H9 (cell line): Measurements from ENCODE around the gene COMMD4. TPM values are rescaled to one million over a fixed set of nuclear protein-coding genes. Genes with fewer than 3 reads are reported as not detected.
"Not testable (repeated sequence)": the region's sequence is repeated elsewhere in the genome, so short reads cannot be mapped to it uniquely, and the experiment has no call there.

Experiments
- DNase-seq: peaks from one replicate; pipeline ENCODE4 v3.0.0-alpha.2; 2017
- H2AFZ ChIP-seq: one replicate; pipeline ENCODE4 v1.6.1; 2013; ENCODE audit warnings: mild to moderate bottlenecking, low read length, control low read depth, moderate library complexity
- H2AK5ac ChIP-seq: 2 replicates; pipeline ENCODE4 v1.6.1; 2013; ENCODE audit warnings: low read length, control low read depth, mixed read lengths; ENCODE audit not compliant: insufficient read length
- H2BK120ac ChIP-seq: one replicate; pipeline ENCODE4 v1.6.1; 2013; ENCODE audit warnings: low read depth, mild to moderate bottlenecking, low read length, control low read depth, inconsistent platforms; ENCODE audit not compliant: poor library complexity, severe bottlenecking
- H2BK12ac ChIP-seq: 2 replicates; pipeline ENCODE4 v1.6.1; 2013; ENCODE audit warnings: low read length, control low read depth, mixed read lengths, low read depth; ENCODE audit not compliant: insufficient read length
- H2BK15ac ChIP-seq: 2 replicates; pipeline ENCODE4 v1.6.1; 2013; ENCODE audit warnings: low read depth, low read length, control low read depth
- H2BK20ac ChIP-seq: one replicate; pipeline ENCODE4 v1.6.1; 2013; ENCODE audit warnings: low read depth, mild to moderate bottlenecking, low read length, control low read depth, inconsistent platforms; ENCODE audit not compliant: poor library complexity, severe bottlenecking
- H2BK5ac ChIP-seq: 2 replicates; pipeline ENCODE4 v1.6.1; 2013; ENCODE audit warnings: low read length, control low read depth, mixed read lengths; ENCODE audit not compliant: insufficient read length
- H3K14ac ChIP-seq: 2 replicates; pipeline ENCODE4 v1.6.1; 2013; ENCODE audit warnings: low read length, control low read depth; ENCODE audit not compliant: insufficient read depth
- H3K18ac ChIP-seq: 2 replicates; pipeline ENCODE4 v1.6.1; 2013; ENCODE audit warnings: low read depth, mild to moderate bottlenecking, mixed read lengths, low read length, control low read depth; ENCODE audit not compliant: insufficient read length
- H3K23ac ChIP-seq: 2 replicates; pipeline ENCODE4 v1.6.1; 2013; ENCODE audit warnings: low read length, control low read depth, mixed read lengths, low read depth; ENCODE audit not compliant: insufficient read length
- H3K23me2 ChIP-seq: 2 replicates; pipeline ENCODE4 v1.6.1; 2013; ENCODE audit warnings: low read depth, mild to moderate bottlenecking, mixed read lengths, low read length, control low read depth; ENCODE audit not compliant: insufficient read length, poor library complexity, severe bottlenecking
- H3K27ac ChIP-seq: 2 replicates; pipeline ENCODE4 v1.5.1; 2013; ENCODE audit warnings: low read length, control low read depth, mixed read lengths, low read depth; ENCODE audit not compliant: insufficient read length
- H3K27me3 ChIP-seq: 2 replicates; pipeline ENCODE4 v1.6.1; 2013; ENCODE audit warnings: low read length, control low read depth, inconsistent platforms; ENCODE audit not compliant: insufficient read depth
- H3K4ac ChIP-seq: 2 replicates; pipeline ENCODE4 v1.6.1; 2013; ENCODE audit warnings: low read depth, mild to moderate bottlenecking, control low read depth, inconsistent platforms, low read length, moderate library complexity
- H3K4me1 ChIP-seq: 2 replicates; pipeline ENCODE4 v1.6.1; 2013; ENCODE audit warnings: low read length, control low read depth, inconsistent platforms; ENCODE audit not compliant: insufficient read depth
- H3K4me2 ChIP-seq: 2 replicates; pipeline ENCODE4 v1.6.1; 2013; ENCODE audit warnings: low read length, control low read depth, mixed read lengths; ENCODE audit not compliant: insufficient read length, insufficient read depth
- H3K56ac ChIP-seq: 2 replicates; pipeline ENCODE4 v1.6.1; 2013; ENCODE audit warnings: low read depth, mild to moderate bottlenecking, mixed read lengths, low read length, control low read depth; ENCODE audit not compliant: insufficient read length
- H3K79me1 ChIP-seq: 2 replicates; pipeline ENCODE4 v1.6.1; 2013; ENCODE audit warnings: low read depth, mild to moderate bottlenecking, moderate library complexity, low read length, control low read depth, inconsistent platforms; ENCODE audit not compliant: insufficient read depth, poor library complexity, severe bottlenecking
- H3K79me2 ChIP-seq: 2 replicates; pipeline ENCODE4 v1.6.1; 2013; ENCODE audit warnings: low read length, control low read depth, inconsistent platforms; ENCODE audit not compliant: insufficient read depth
- H3K9ac ChIP-seq: 2 replicates; pipeline ENCODE4 v1.6.1; 2013; ENCODE audit warnings: low read length, control low read depth, mixed read lengths; ENCODE audit not compliant: insufficient read length; ENCODE audit errors: extremely low read depth
- H3K9me3 ChIP-seq: one replicate; pipeline ENCODE4 v1.6.1; 2013; ENCODE audit warnings: low read depth, low read length, inconsistent platforms; ENCODE audit not compliant: control insufficient read depth
- H3T11ph ChIP-seq: one replicate; pipeline ENCODE4 v1.6.1; 2013; ENCODE audit warnings: mild to moderate bottlenecking, low read length, control low read depth, inconsistent platforms
- H4K20me1 ChIP-seq: one replicate; pipeline ENCODE4 v1.6.1; 2013; ENCODE audit not compliant: control insufficient read depth, insufficient read length, insufficient read depth
- H4K5ac ChIP-seq: 2 replicates; pipeline ENCODE4 v1.6.1; 2013; ENCODE audit warnings: low read depth, mild to moderate bottlenecking, mixed read lengths, low read length, control low read depth; ENCODE audit not compliant: insufficient read length
- H4K8ac ChIP-seq: replicated peaks from 2 replicates; pipeline ENCODE4 v1.6.1; 2013; ENCODE audit warnings: low read length, control low read depth, mixed read lengths, low read depth; ENCODE audit not compliant: insufficient read length
- H4K91ac ChIP-seq: 2 replicates; pipeline ENCODE4 v1.6.1; 2013; ENCODE audit warnings: low read depth, mild to moderate bottlenecking, moderate library complexity, mixed read lengths, low read length, control low read depth; ENCODE audit not compliant: insufficient read length
- H3K27ac Mint-ChIP-seq, 3 experiments: 2 replicates in 2 of 3; 3 replicates in 1 of 3; pipeline ENCODE4 v1.8.0; 2020 to 2021; ENCODE audit warnings: mixed read lengths in 3 of 3, mild to moderate bottlenecking in 1 of 3, moderate library complexity in 1 of 3
- H3K27me3 Mint-ChIP-seq: 2 replicates; pipeline ENCODE4 v1.8.0; 2021; ENCODE audit warnings: low read depth, mild to moderate bottlenecking, moderate library complexity, mixed read lengths
- H3K36me3 Mint-ChIP-seq, 3 experiments: 2 replicates in 2 of 3; 3 replicates in 1 of 3; pipeline ENCODE4 v1.8.0; 2020 to 2021; ENCODE audit warnings: low read depth in 3 of 3, mixed read lengths in 3 of 3; ENCODE audit not compliant: insufficient read depth in 1 of 3
- H3K4me1 Mint-ChIP-seq, 2 experiments: 2 replicates each; pipeline ENCODE4 v1.8.0; 2020; ENCODE audit warnings: mixed read lengths in 2 of 2
- H3K4me3 Mint-ChIP-seq, 2 experiments: 2 replicates in 1 of 2; 3 replicates in 1 of 2; pipeline ENCODE4 v1.8.0; 2020 to 2021; ENCODE audit warnings: mild to moderate bottlenecking in 2 of 2, mixed read lengths in 2 of 2, moderate library complexity in 1 of 2
- H3K9me3 Mint-ChIP-seq, 2 experiments: 2 replicates in 1 of 2; 3 replicates in 1 of 2; pipeline ENCODE4 v1.8.0; 2020; ENCODE audit warnings: mild to moderate bottlenecking in 2 of 2, mixed read lengths in 2 of 2, moderate library complexity in 1 of 2
- CTCF ChIP-seq: fragments of 200-600 bp; sonication (generic); conservative IDR thresholded peaks from 3 replicates; pipeline ENCODE4 v1.8.0; 2021; ENCODE audit warnings: antibody characterized with exemption, mild to moderate bottlenecking
- WGBS: extraction: QIAGEN DNeasy Blood & Tissue Kit; methylation state at CpG from one replicate; pipeline ENCODE4 v1.1.7; 2013; ENCODE audit warnings: missing lambda C conversion rate, low lambda C conversion rate, mixed read lengths; ENCODE audit not compliant: insufficient read length; ENCODE audit errors: extremely low coverage; 5-methylcytosine and 5-hydroxymethylcytosine counted together
- total RNA-seq: library from RNA; stranded (reverse); gene quantifications from 2 replicates; pipeline ENCODE4 v1.2.1, GENCODE V29; 2021

COMMD4 gene
- total RNA-seq, 1 experiment from 2014 or later, result 146 TPM

- DNase-seq, result no peak
- Histone ChIP-seq H2AFZ (no peak overlapping the region), H3K79me2 (no peaks in the 10 kb centered on the region), H4K91ac (no peak overlapping the region), H3K27me3 (no peaks in the 10 kb centered on the region), H4K20me1 (no peaks in the 10 kb centered on the region), H3K9ac (no peak overlapping the region), H2BK15ac (no peak overlapping the region), H3K4me1 (no peaks in the 10 kb centered on the region), H3K14ac (no peak overlapping the region), H3K56ac (no peak overlapping the region), H3K4me2 (no peak overlapping the region), H3K18ac (no peak overlapping the region), H3K23me2 (no peaks in the 10 kb centered on the region), H3K79me1 (no peaks in the 10 kb centered on the region), H2BK120ac (no peak overlapping the region), H4K5ac (no peak overlapping the region), H3K23ac (no peak overlapping the region), H4K8ac (no peak overlapping the region), H2AK5ac (no peak overlapping the region), H2BK12ac (no peak overlapping the region), H3T11ph (no peak overlapping the region), H2BK20ac (no peak overlapping the region), H3K27ac (no peak overlapping the region), H3K9me3 (no peaks in the 10 kb centered on the region), H2BK5ac (no peak overlapping the region), H3K4ac (no peak overlapping the region)
- peaks cover 17% of the 10 kb centered on the region for H3K27me3 Mint-ChIP-seq
- no peaks in the 10 kb centered on the region for H3K36me3 Mint-ChIP-seq
- WGBS, result no CpG with 5 or more reads among the region's 5 CpGs
- H3K9me3 Mint-ChIP-seq, result no peaks in the 10 kb centered on the region
- H3K27ac Mint-ChIP-seq, result no peak overlapping the region
- TF ChIP-seq CTCF, result no peak
- no peak overlapping the region for H3K4me3 Mint-ChIP-seq
- H3K4me1 Mint-ChIP-seq, result no peaks in the 10 kb centered on the region
Observed at GRCh38 chr15:75314552-75315290, 21.1 kb upstream of the COMMD4 start.

- not testable (repeated sequence) for H2AK5ac ChIP-seq, H4K8ac ChIP-seq, H3K14ac ChIP-seq, H4K5ac ChIP-seq, H3K79me2 ChIP-seq, H4K91ac ChIP-seq, H3K79me1 ChIP-seq, H2AFZ ChIP-seq, H3T11ph ChIP-seq, H3K4me1 ChIP-seq, H3K27ac Mint-ChIP-seq, H3K9me3 Mint-ChIP-seq, H2BK12ac ChIP-seq, DNase-seq, H3K18ac ChIP-seq, H3K4me1 Mint-ChIP-seq, H3K27me3 ChIP-seq, H3K4ac ChIP-seq, H3K56ac ChIP-seq, H3K4me2 ChIP-seq, H3K23ac ChIP-seq, H3K36me3 Mint-ChIP-seq, H2BK120ac ChIP-seq, H4K20me1 ChIP-seq, H3K23me2 ChIP-seq, H2BK15ac ChIP-seq, H3K4me3 Mint-ChIP-seq, H3K9me3 ChIP-seq, H2BK20ac ChIP-seq, H2BK5ac ChIP-seq, H3K27ac ChIP-seq, H3K9ac ChIP-seq
- peaks cover 29% of the 10 kb centered on the region for H3K27me3 Mint-ChIP-seq
- no CpG with 5 or more reads among the region's 5 CpGs for WGBS
Observed at GRCh38 chr15:75319231-75319897, 16.5 kb upstream of the COMMD4 start.
